A549 (cell line): Measurements from ENCODE around the gene CPSF2. TPM values are rescaled to one million over a fixed set of nuclear protein-coding genes. Genes with fewer than 3 reads are reported as not detected.

Experiments used
- ATAC-seq, 2 experiments: fragments of 200-7000 bp in 1 of 2; fragments of >200 bp in 1 of 2; cut with Nextera tagmentation in 1 of 2; cut with Tn5 transposase in 1 of 2; 3 replicates each; pipeline versions ENCODE4 v1.8.0 to v1.9.1; 2018 to 2020; ENCODE audit warnings: mild to moderate bottlenecking in 1 of 2, moderate library complexity in 1 of 2
- CTCF ChIA-PET: fragments of 300-600 bp; sonication (Branson Sonifier 250); formaldehyde crosslinking; extraction: SDS; loops from one replicate; lab custom pipeline; 2021; ENCODE audit warnings: antibody characterized with exemption, inconsistent platforms; lab: Yijun Ruan, JAX
- POLR2A ChIA-PET: fragments of 350-600 bp; formaldehyde crosslinking; extraction: SDS; loops from one replicate; lab custom pipeline; 2021; ENCODE audit warnings: antibody characterized with exemption, inconsistent platforms; lab: Yijun Ruan, JAX
- DNase-seq, 2 experiments: peaks; one replicate each; pipeline versions ENCODE4 v3.0.0 to v3.0.0-alpha.2; 2011 to 2016; ENCODE audit warnings: low read depth in 1 of 2, low spot score in 1 of 2
- FAIRE-seq: peaks from 2 replicates; lab custom pipeline; 2011; peaks lifted over from hg19 to GRCh38; lab: Jason Lieb, UNC
- H3K27ac ChIP-seq, 2 experiments: fragments of >200 bp; sonication (Bioruptor Twin); formaldehyde crosslinking; 3 replicates each; pipeline ENCODE4 v1.5.1; 2016 to 2017
- H3K4me1 ChIP-seq: fragments of >200 bp; sonication (Bioruptor Twin); formaldehyde crosslinking; 3 replicates; pipeline ENCODE4 v1.6.1; 2016
- H3K4me2 ChIP-seq: fragments of >200 bp; sonication (Bioruptor Twin); formaldehyde crosslinking; 3 replicates; pipeline ENCODE4 v1.6.1; 2016
- H3K4me3 ChIP-seq: fragments of >200 bp; sonication (Bioruptor Twin); formaldehyde crosslinking; 3 replicates; pipeline ENCODE4 v1.5.1; 2016
- H3K9me3 ChIP-seq: fragments of >200 bp; sonication (Bioruptor Twin); formaldehyde crosslinking; 3 replicates; pipeline ENCODE4 v1.6.1; 2016
- CBX2 ChIP-seq: fragments of 200-600 bp; sonication (generic); IDR thresholded peaks from 2 replicates; pipeline ENCODE4 v1.6.1; 2016; ENCODE audit warnings: low read depth, mild to moderate bottlenecking, borderline replicate concordance
- CBX8 ChIP-seq: fragments of 200-600 bp; sonication (generic); IDR thresholded peaks from 2 replicates; pipeline ENCODE4 v1.6.1; 2016
- CEBPB ChIP-seq, 2 experiments: fragments of >200 bp in 1 of 2; sonication (Bioruptor Twin) in 1 of 2; formaldehyde crosslinking in 1 of 2; IDR thresholded peaks; 2 replicates each; pipeline ENCODE4 v1.6.1; 2012 to 2016
- CHD4 ChIP-seq: fragments of 200-600 bp; sonication (generic); IDR thresholded peaks from 2 replicates; pipeline ENCODE4 v1.6.1; 2016; ENCODE audit warnings: antibody characterized with exemption, mild to moderate bottlenecking, borderline replicate concordance
- E2F6 ChIP-seq: IDR thresholded peaks from 2 replicates; pipeline ENCODE4 v1.6.1; 2012; ENCODE audit warnings: low read depth, borderline replicate concordance
- ELK1 ChIP-seq: fragments of 150-350 bp; IDR thresholded peaks from 2 replicates; pipeline ENCODE4 v1.6.1; 2014; ENCODE audit warnings: low read depth, mild to moderate bottlenecking, low read length
- ESRRA ChIP-seq: fragments of 150-350 bp; IDR thresholded peaks from 2 replicates; pipeline ENCODE4 v1.6.1; 2014; ENCODE audit warnings: mild to moderate bottlenecking, low read length, borderline replicate concordance
- FOXS1 ChIP-seq: fragments of 250-450 bp; sonication (Bioruptor Pico); IDR thresholded peaks from 2 replicates; pipeline ENCODE4 v1.5.0; 2020; ENCODE audit warnings: mild to moderate bottlenecking, moderate library complexity
- HDAC2 ChIP-seq: fragments of 200-600 bp; sonication (generic); IDR thresholded peaks from 2 replicates; pipeline ENCODE4 v1.6.1; 2016
- HEYL ChIP-seq: fragments of 250-450 bp; sonication (Bioruptor Pico); IDR thresholded peaks from 2 replicates; pipeline ENCODE4 v1.8.0; 2021; ENCODE audit warnings: mild to moderate bottlenecking, moderate library complexity
- HMGXB4 ChIP-seq: fragments of 250-450 bp; sonication (Bioruptor Pico); IDR thresholded peaks from 2 replicates; pipeline ENCODE4 v1.5.0; 2021; ENCODE audit warnings: mild to moderate bottlenecking, moderate library complexity, borderline replicate concordance
- JUN ChIP-seq, 2 experiments: fragments of >200 bp; sonication (Bioruptor Twin); formaldehyde crosslinking; IDR thresholded peaks; 2 replicates in 1 of 2; 3 replicates in 1 of 2; pipeline ENCODE4 v1.6.1; 2016 to 2017
- JUNB ChIP-seq: fragments of >200 bp; sonication (Bioruptor Twin); formaldehyde crosslinking; IDR thresholded peaks from 2 replicates; pipeline ENCODE4 v1.6.1; 2016
- KDM5A ChIP-seq: fragments of 200-600 bp; sonication (generic); IDR thresholded peaks from 2 replicates; pipeline ENCODE4 v1.6.1; 2016; ENCODE audit warnings: antibody characterized with exemption, mild to moderate bottlenecking
- MAFK ChIP-seq: fragments of 450-650 bp; IDR thresholded peaks from 2 replicates; pipeline ENCODE4 v1.6.1; 2014; ENCODE audit not compliant: partially characterized antibody
- MYC ChIP-seq: IDR thresholded peaks from 2 replicates; pipeline ENCODE4 v1.6.1; 2012; ENCODE audit warnings: mild to moderate bottlenecking, inconsistent platforms, low read length, improper control_type of control experiment, borderline replicate concordance
- NFE2L2 ChIP-seq: fragments of 150-350 bp; conservative IDR thresholded peaks from 2 replicates; pipeline ENCODE4 v1.6.1; 2014; ENCODE audit warnings: low read length
- NPAS2 ChIP-seq: fragments of 250-450 bp; sonication (Bioruptor Pico); IDR thresholded peaks from 2 replicates; pipeline ENCODE4 v1.8.0; 2022; ENCODE audit warnings: mild to moderate bottlenecking, moderate library complexity, borderline replicate concordance
- PBX3 ChIP-seq: IDR thresholded peaks from 2 replicates; pipeline ENCODE4 v1.6.1; 2012
- POLR2A ChIP-seq: IDR thresholded peaks from 2 replicates; pipeline ENCODE4 v1.6.1; 2012; ENCODE audit warnings: mild to moderate bottlenecking, low read length
- RNF2 ChIP-seq: fragments of 200-600 bp; sonication (generic); IDR thresholded peaks from 2 replicates; pipeline ENCODE4 v1.6.1; 2016; ENCODE audit warnings: low read depth, mild to moderate bottlenecking, antibody characterized with exemption, moderate library complexity, borderline replicate concordance
- SREBF2 ChIP-seq: fragments of 450-650 bp; IDR thresholded peaks from 2 replicates; pipeline ENCODE4 v1.6.1; 2014; ENCODE audit warnings: mild to moderate bottlenecking, moderate library complexity
- TFCP2L1 ChIP-seq: fragments of 250-450 bp; sonication (Bioruptor Pico); IDR thresholded peaks from 2 replicates; pipeline ENCODE4 v1.5.0; 2021; ENCODE audit warnings: mild to moderate bottlenecking
- ZFP36 ChIP-seq: fragments of 450-650 bp; IDR thresholded peaks from 2 replicates; pipeline ENCODE4 v1.6.1; 2014; ENCODE audit warnings: borderline replicate concordance; ENCODE audit not compliant: partially characterized antibody
- WGBS: methylation state at CpG from one replicate; pipeline ENCODE4 v1.1.6; 2017; ENCODE audit errors: missing lambda C conversion rate; 5-methylcytosine and 5-hydroxymethylcytosine counted together
- polyA plus RNA-seq, 4 experiments: library from polyadenylated mRNA; depleted of rRNA in 3 of 4; stranded (reverse); fragments of >200 nt; fragmentation: RNase III in 1 of 4; extraction: RNeasy Plus Mini Kit Qiagen cat#74134 plus additional on column Dnase treatment in 1 of 4; gene quantifications; 2 replicates in 3 of 4; 3 replicates in 1 of 4; pipeline ENCODE4 v1.2.3, GENCODE V29; 2011 to 2017

CPSF2 gene
- polyA plus RNA-seq, 2 of the 4 experiments (the other 2 are of a cell fraction): 57.3 to 75.3 TPM

GRCh38 chr14:92207012-92207927, 85.5 kb downstream of the CPSF2 start:
- WGBS: 61% methylated on average over 14 of the region's 17 CpGs

GRCh38 chr14:92207928-92208265, 86.1 kb downstream of the CPSF2 start:
- Histone ChIP-seq H3K27ac (no peak overlapping the region), H3K9me3 (no peaks in the 10 kb centered on the region), H3K4me2 (no peak overlapping the region), H3K4me3 (no peak overlapping the region), H3K4me1 (no peaks in the 10 kb centered on the region)
- ATAC-seq: no peak
- POLR2A ChIA-PET: no interaction called here
- WGBS: 51% methylated on average over 6 of the region's 6 CpGs
- CTCF ChIA-PET: interaction anchor here (1.0 kb wide), 1 partner anchor 303 kb away, joined by 3 read pairs; no protein-coding TSS in a partner anchor
- no peak for TF ChIP-seq CEBPB (IDR thresholded peaks at IDR 0.05)
- TF ChIP-seq MYC: no peak
- no peak for TF ChIP-seq MAFK
- no peak for TF ChIP-seq CBX2
- no peak for TF ChIP-seq E2F6
- no peak for TF ChIP-seq ESRRA
- TF ChIP-seq SREBF2: no peak
- TF ChIP-seq RNF2: no peak
- no peak for TF ChIP-seq TFCP2L1 (CRISPR knock-in tag)
- no peak for TF ChIP-seq CHD4
- no peak for TF ChIP-seq CBX8
- no peak for TF ChIP-seq POLR2A
- no peak for TF ChIP-seq KDM5A
- FAIRE-seq: no peak
- DNase-seq: no peak

More at GRCh38 chr14:92207012-92207927, 85.5 kb downstream of the CPSF2 start:
- Histone ChIP-seq H3K4me3 (no peak overlapping the region), H3K4me1 (no peaks in the 10 kb centered on the region), H3K27ac (no peak overlapping the region), H3K4me2 (no peak overlapping the region), H3K9me3 (no peaks in the 10 kb centered on the region)
- TF ChIP-seq POLR2A (no peak), PBX3 (no peak), CBX2 (no peak), HDAC2 (no peak), FOXS1 (CRISPR knock-in tag) (no peak), ELK1 (no peak), JUN (IDR thresholded peaks at IDR 0.05) (no peak), NFE2L2 (no peak), HEYL (no peak), KDM5A (no peak), NPAS2 (no peak), HMGXB4 (CRISPR knock-in tag) (no peak), ZFP36 (no peak), JUNB (no peak)
- ChIA-PET POLR2A (no interaction called here), CTCF (interaction anchor here (1.0 kb wide), 1 partner anchor 303 kb away, joined by 3 read pairs; no protein-coding TSS in a partner anchor)
- DNase-seq (no peak), ATAC-seq (peak; percentile 27 to 33; a peak in 1 of 6 replicates), FAIRE-seq (no peak)
